ENCODE measurements around the gene UTP4.

DNA sequence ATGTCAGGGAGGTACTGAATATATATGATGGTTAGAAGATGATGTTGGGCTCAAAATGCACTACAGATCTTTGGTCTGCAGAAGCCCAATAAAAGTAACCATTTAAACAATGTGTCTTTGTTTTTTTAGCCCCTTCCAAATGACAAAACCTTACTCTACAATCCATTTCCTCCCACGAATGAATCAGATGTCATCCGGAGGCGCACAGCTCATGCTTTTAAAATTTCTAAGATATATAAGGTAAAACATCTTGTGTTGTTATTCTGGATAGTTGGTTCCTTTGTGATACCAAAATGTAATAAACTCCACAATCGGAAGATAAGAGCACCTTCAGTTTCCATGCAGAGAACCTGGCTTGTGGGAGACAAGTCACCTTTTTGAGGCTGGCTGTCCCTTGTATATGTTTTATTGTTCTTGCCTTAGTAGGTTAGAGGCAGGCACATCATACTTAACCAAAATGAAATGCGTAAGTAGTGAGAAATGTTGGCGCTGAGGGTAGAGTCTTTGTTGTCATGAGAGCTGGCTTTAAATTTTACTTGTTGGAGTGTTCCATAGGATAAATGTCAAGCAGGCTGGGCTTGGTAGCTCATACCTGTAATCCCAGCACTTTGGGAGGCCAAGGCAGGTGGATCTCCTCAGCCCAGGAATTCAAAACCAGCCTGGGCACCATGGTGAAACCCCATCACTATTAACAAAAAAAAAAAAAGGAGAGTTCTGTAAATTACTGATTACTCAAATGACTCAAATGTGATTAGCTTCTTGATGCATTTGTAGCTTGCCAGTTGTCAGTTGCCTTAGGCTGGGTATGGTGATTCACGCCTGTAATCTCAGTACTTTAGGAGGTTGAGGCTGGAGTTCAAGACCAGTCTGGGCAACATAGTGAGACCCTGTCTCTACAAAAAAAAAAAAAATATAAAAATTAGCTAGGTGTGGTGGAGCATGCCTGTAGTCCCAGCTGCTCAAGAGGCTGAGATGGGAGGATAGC is 34.8 kb downstream of the UTP4 start:
- peak; percentile 40 for TF ChIP-seq GATA2 (IDR thresholded peaks at IDR 0.05; ENCODE audit: insufficient read depth, insufficient read length, low read depth, low read length)
- no peak for TF ChIP-seq EZH2 (IDR thresholded peaks at IDR 0.05; ENCODE audit: borderline replicate concordance, low read depth, low read length, severe bottlenecking)
- TF ChIP-seq, protein P1, sequence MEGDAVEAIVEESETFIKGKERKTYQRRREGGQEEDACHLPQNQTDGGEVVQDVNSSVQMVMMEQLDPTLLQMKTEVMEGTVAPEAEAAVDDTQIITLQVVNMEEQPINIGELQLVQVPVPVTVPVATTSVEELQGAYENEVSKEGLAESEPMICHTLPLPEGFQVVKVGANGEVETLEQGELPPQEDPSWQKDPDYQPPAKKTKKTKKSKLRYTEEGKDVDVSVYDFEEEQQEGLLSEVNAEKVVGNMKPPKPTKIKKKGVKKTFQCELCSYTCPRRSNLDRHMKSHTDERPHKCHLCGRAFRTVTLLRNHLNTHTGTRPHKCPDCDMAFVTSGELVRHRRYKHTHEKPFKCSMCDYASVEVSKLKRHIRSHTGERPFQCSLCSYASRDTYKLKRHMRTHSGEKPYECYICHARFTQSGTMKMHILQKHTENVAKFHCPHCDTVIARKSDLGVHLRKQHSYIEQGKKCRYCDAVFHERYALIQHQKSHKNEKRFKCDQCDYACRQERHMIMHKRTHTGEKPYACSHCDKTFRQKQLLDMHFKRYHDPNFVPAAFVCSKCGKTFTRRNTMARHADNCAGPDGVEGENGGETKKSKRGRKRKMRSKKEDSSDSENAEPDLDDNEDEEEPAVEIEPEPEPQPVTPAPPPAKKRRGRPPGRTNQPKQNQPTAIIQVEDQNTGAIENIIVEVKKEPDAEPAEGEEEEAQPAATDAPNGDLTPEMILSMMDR (IDR thresholded peaks at IDR 0.05; ENCODE audit: extremely low read depth in 1 of 2, insufficient read depth in 1 of 2, low read depth in 1 of 2, low read length in 2 of 2), result no peak
- TF ChIP-seq, protein P2, sequence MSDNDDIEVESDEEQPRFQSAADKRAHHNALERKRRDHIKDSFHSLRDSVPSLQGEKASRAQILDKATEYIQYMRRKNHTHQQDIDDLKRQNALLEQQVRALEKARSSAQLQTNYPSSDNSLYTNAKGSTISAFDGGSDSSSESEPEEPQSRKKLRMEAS (IDR thresholded peaks at IDR 0.05; ENCODE audit: insufficient read depth, insufficient read length), result no peak
- TF ChIP-seq MYC (IDR thresholded peaks at IDR 0.05; ENCODE audit: low read depth, low read length), result no peak
- TF ChIP-seq POLR2A (IDR thresholded peaks at IDR 0.05; ENCODE audit: low read depth, low read length), result no peak

Measured in endothelial cell of umbilical vein (primary cell).